A673 (cell line): ENCODE data around the gene CCL11. TPM values are rescaled to one million over a fixed set of nuclear protein-coding genes. Genes with fewer than 3 reads are reported as not detected.

Source experiments
- BruUV-seq: library from RNA; stranded (reverse); fragments of 400-500 nt; replicated peaks from 2 replicates; lab custom pipeline; 2021; lab: Mats Ljungman, UMichigan
- CTCF ChIA-PET: fragments of 300-600 bp; sonication (Branson Sonifier 250); formaldehyde crosslinking; loops from one replicate; lab custom pipeline; 2022; ENCODE audit warnings: antibody characterized with exemption; lab: Charles Lee
- POLR2A ChIA-PET: fragments of 300-600 bp; sonication (Branson Sonifier 250); formaldehyde crosslinking; loops from one replicate; lab custom pipeline; 2022; ENCODE audit warnings: antibody characterized with exemption; ENCODE audit not compliant: low non-redundant PET; lab: Charles Lee
- DNase-seq: peaks from one replicate; pipeline ENCODE4 v3.0.0-alpha.2; 2015; ENCODE audit warnings: low spot score
- H3K27ac ChIP-seq: fragments of 200-600 bp; sonication (generic); 2 replicates; pipeline ENCODE4 v1.5.1; 2016; ENCODE audit warnings: mixed run types, low read depth, mild to moderate bottlenecking, mixed read lengths, antibody characterized with exemption, low read length; ENCODE audit not compliant: poor library complexity, severe bottlenecking
- H3K27me3 ChIP-seq: fragments of 200-600 bp; sonication (generic); replicated peaks from 2 replicates; pipeline ENCODE4 v1.6.1; 2017; ENCODE audit warnings: mixed run types, low read depth, mild to moderate bottlenecking, mixed read lengths, antibody characterized with exemption, low read length; ENCODE audit not compliant: insufficient read depth, poor library complexity
- H3K36me3 ChIP-seq: fragments of 200-600 bp; sonication (generic); 2 replicates; pipeline ENCODE4 v1.6.1; 2016; ENCODE audit warnings: mixed run types, mild to moderate bottlenecking, mixed read lengths, antibody characterized with exemption, low read length; ENCODE audit not compliant: insufficient read depth, poor library complexity, severe bottlenecking
- H3K4me1 ChIP-seq: fragments of 200-600 bp; sonication (generic); 2 replicates; pipeline ENCODE4 v1.6.1; 2017; ENCODE audit warnings: mixed run types, mild to moderate bottlenecking, mixed read lengths, antibody characterized with exemption, low read length; ENCODE audit not compliant: insufficient read depth, poor library complexity, severe bottlenecking
- H3K4me3 ChIP-seq: fragments of 200-600 bp; sonication (generic); 2 replicates; pipeline ENCODE4 v1.5.1; 2016; ENCODE audit warnings: low read depth, mixed run types, mild to moderate bottlenecking, mixed read lengths, low read length; ENCODE audit not compliant: poor library complexity, severe bottlenecking
- H3K9me3 ChIP-seq: fragments of 200-600 bp; sonication (generic); 2 replicates; pipeline ENCODE4 v1.6.1; 2016; ENCODE audit warnings: mixed run types, low read depth, mild to moderate bottlenecking, mixed read lengths, antibody characterized with exemption, low read length; ENCODE audit not compliant: poor library complexity, severe bottlenecking
- EZH2 ChIP-seq: fragments of 200-600 bp; sonication (generic); IDR thresholded peaks from 2 replicates; pipeline ENCODE4 v1.6.1; 2017; ENCODE audit warnings: borderline replicate concordance, low read depth, mild to moderate bottlenecking, mixed read lengths, antibody characterized with exemption, low read length; ENCODE audit not compliant: poor library complexity, severe bottlenecking
- intact Hi-C: fragments of 100-400 bp; cut with micrococcal nuclease; formaldehyde crosslinking; loops from one replicate; pipeline ENCODE4 v1.10.0; 2022; ENCODE audit not compliant: unreplicated experiment
- total RNA-seq: library from RNA; stranded (reverse); gene quantifications from 2 replicates; pipeline ENCODE4 v1.2.3, GENCODE V29; 2021
- TF ChIP-seq, protein P1 (sequence below): fragments of 300-800, 200-600 bp; sonication (generic); conservative IDR thresholded peaks from 2 replicates; pipeline ENCODE4 v1.5.1; 2017; ENCODE audit warnings: low read depth, mild to moderate bottlenecking, antibody characterized with exemption, low read length, moderate library complexity, mixed read lengths

The CCL11 gene
- total RNA-seq, 1 experiment from 2014 or later = not detected

GRCh38 chr17:34241062-34241461 is 44.5 kb upstream of the CCL11 start:
- Histone ChIP-seq H3K27ac (no peak overlapping the region), H3K36me3 (no peaks in the 10 kb centered on the region), H3K4me1 (no peaks in the 10 kb centered on the region), H3K4me3 (no peak overlapping the region), H3K27me3 (no peaks in the 10 kb centered on the region), H3K9me3 (no peaks in the 10 kb centered on the region)
- no TSS peak for BruUV-seq
- CTCF ChIA-PET = no interaction called here
- POLR2A ChIA-PET = no interaction called here
- DNase-seq = no peak
- no peak for TF ChIP-seq EZH2
- TF ChIP-seq, protein P1, sequence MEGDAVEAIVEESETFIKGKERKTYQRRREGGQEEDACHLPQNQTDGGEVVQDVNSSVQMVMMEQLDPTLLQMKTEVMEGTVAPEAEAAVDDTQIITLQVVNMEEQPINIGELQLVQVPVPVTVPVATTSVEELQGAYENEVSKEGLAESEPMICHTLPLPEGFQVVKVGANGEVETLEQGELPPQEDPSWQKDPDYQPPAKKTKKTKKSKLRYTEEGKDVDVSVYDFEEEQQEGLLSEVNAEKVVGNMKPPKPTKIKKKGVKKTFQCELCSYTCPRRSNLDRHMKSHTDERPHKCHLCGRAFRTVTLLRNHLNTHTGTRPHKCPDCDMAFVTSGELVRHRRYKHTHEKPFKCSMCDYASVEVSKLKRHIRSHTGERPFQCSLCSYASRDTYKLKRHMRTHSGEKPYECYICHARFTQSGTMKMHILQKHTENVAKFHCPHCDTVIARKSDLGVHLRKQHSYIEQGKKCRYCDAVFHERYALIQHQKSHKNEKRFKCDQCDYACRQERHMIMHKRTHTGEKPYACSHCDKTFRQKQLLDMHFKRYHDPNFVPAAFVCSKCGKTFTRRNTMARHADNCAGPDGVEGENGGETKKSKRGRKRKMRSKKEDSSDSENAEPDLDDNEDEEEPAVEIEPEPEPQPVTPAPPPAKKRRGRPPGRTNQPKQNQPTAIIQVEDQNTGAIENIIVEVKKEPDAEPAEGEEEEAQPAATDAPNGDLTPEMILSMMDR = no peak
- intact Hi-C loops = no loop called here

DNA sequence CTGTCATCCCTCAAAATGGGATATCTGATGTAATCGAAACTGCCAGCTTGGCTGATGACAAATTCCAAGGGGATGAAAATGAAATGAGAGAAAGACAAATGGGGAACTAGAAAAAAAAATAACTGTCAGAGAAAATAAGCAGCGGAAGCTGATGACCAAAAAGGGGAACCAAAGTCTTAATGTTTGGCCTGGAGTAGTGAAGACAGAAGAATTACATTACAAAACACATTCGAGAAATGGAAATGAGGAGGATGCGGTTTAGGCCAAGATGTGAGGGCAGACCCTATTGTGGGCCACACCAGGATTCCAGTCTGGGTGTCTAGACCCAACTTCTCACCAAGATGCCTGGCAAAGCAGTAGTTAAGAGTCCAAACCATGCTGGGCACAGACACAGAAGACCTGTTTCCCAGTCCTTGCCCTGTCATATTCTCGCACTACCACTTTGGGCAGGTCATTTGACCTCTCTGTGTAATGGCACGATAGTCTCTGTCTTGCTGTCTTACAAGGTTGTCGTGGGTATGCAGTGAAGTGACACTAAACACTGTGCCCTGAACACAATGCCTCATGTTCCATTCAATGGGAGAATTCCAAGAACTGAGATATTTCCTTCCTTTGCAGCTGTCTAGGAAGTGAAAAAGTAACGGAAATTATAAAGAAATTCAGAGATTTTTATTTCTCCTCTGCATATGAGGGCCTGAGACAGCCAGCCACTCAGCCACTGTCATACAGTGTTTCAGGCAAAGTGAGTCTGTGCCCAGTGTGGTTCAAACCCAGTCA is 42.8 kb upstream of the CCL11 start:
- no peak overlapping the region for H3K27ac ChIP-seq
- POLR2A ChIA-PET = no interaction called here

DNA sequence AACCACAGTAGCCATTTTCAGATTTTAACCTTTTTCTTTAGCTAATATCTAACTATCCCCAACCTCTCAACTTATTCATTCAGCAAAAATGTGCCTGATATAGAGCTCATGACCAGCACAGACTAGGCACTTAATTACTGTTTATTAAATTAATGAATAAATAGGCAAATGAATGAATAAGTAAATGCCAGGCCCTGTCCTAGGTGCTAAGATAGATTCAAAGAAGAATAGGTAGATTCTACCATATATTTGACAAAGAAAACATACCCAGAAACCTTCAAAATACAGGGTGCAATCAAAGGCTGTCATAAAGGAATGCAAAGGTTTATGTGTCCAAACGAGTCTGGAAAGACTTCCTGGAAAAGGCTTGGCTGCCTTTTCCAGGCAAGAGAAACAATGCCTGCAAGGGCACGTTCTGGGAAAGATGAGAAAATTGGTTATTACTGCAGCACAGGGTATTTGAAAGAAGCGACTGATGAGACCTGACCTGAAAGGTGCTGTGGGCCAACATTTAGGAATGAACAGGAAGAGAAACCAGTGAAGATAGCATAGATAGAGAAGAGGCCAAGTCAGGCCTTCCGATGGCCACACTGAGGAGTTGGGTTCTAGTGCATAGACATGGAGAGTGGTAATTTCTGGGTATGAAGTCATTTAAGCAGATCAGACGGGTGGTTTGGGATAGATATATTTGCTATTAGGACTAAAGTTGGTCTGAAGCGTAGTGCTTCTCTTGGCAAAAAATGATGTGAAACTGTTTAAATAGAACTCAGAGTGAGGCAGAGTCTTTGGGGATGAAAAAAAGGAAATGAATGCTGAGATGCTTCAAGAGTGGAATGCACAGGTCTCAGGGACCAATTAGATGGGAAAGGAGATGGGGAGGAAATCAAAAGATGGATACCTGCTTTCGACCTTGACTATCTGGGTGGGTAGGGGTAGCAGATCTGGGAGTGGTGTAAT is 41.9 kb upstream of the CCL11 start:
- Histone ChIP-seq H3K27ac (no peak overlapping the region), H3K4me3 (no peak overlapping the region), H3K4me1 (no peaks in the 10 kb centered on the region), H3K36me3 (no peaks in the 10 kb centered on the region), H3K9me3 (no peaks in the 10 kb centered on the region), H3K27me3 (no peaks in the 10 kb centered on the region)
- CTCF ChIA-PET = no interaction called here
- no peak for DNase-seq
- POLR2A ChIA-PET = no interaction called here
- intact Hi-C loops = no loop called here
- TF ChIP-seq, protein P1 = no peak
- no peak for TF ChIP-seq EZH2
- no TSS peak for BruUV-seq

More for the DNA sequence above, 42.8 kb upstream of the CCL11 start:
- no peak for DNase-seq
- Histone ChIP-seq H3K4me3 (no peak overlapping the region), H3K4me1 (no peaks in the 10 kb centered on the region), H3K36me3 (no peaks in the 10 kb centered on the region), H3K27me3 (no peaks in the 10 kb centered on the region), H3K9me3 (no peaks in the 10 kb centered on the region)
- intact Hi-C loops = no loop called here
- CTCF ChIA-PET = no interaction called here
- BruUV-seq = no TSS peak
- TF ChIP-seq EZH2 = no peak
- TF ChIP-seq, protein P1 = no peak
